Caco-2 (cell line): Measurements from ENCODE around the gene SPSB2. TPM values are rescaled to one million over a fixed set of nuclear protein-coding genes. Genes with fewer than 3 reads are reported as not detected.

Experiments used
- BruUV-seq: library from RNA; stranded (reverse); fragments of 400-500 nt; replicated peaks from 2 replicates; lab custom pipeline; 2021; lab: Mats Ljungman, UMichigan
- CTCF ChIA-PET: fragments of 300-600 bp; sonication (Branson Sonifier 250); formaldehyde crosslinking; loops from one replicate; lab custom pipeline; 2022; ENCODE audit warnings: antibody characterized with exemption; lab: Charles Lee
- POLR2A ChIA-PET: fragments of 300-600 bp; sonication (Branson Sonifier 250); formaldehyde crosslinking; loops from one replicate; lab custom pipeline; 2022; ENCODE audit warnings: antibody characterized with exemption; lab: Charles Lee
- DNase-seq, 2 experiments: peaks; one replicate each; pipeline versions ENCODE4 v3.0.0 to v3.0.0-alpha.2; 2020 to 2022
- H3K27me3 ChIP-seq: replicated peaks from 2 replicates; pipeline ENCODE4 v1.6.0; 2011; ENCODE audit warnings: low read length; ENCODE audit not compliant: control insufficient read depth, insufficient read depth
- H3K36me3 ChIP-seq: 2 replicates; pipeline ENCODE4 v1.5.1; 2011; ENCODE audit warnings: low read length; ENCODE audit not compliant: control insufficient read depth, insufficient read depth
- H3K4me1 ChIP-seq: fragments of 250-450 bp; sonication (Bioruptor Pico); 2 replicates; pipeline ENCODE4 v1.5.1; 2020; ENCODE audit warnings: mild to moderate bottlenecking
- H3K4me3 ChIP-seq: 2 replicates; pipeline ENCODE4 v1.5.1; 2011; ENCODE audit warnings: low read depth, mild to moderate bottlenecking, control low read depth, low read length
- H3K9me3 ChIP-seq: fragments of 250-450 bp; sonication (Bioruptor Pico); 2 replicates; pipeline ENCODE4 v1.5.1; 2020; ENCODE audit warnings: mild to moderate bottlenecking, moderate library complexity
- H3K27ac Mint-ChIP-seq: one replicate; pipeline ENCODE4 v1.8.0; 2022; ENCODE audit warnings: mixed read lengths; ENCODE audit not compliant: unreplicated experiment
- H3K27me3 Mint-ChIP-seq: one replicate; pipeline ENCODE4 v1.8.0; 2022; ENCODE audit warnings: mixed read lengths; ENCODE audit not compliant: insufficient read depth, unreplicated experiment
- H3K36me3 Mint-ChIP-seq: one replicate; pipeline ENCODE4 v1.8.0; 2022; ENCODE audit warnings: mild to moderate bottlenecking, mixed read lengths; ENCODE audit not compliant: insufficient read depth, unreplicated experiment
- H3K4me1 Mint-ChIP-seq: one replicate; pipeline ENCODE4 v1.8.0; 2022; ENCODE audit warnings: low read depth, mixed read lengths; ENCODE audit not compliant: unreplicated experiment
- H3K4me3 Mint-ChIP-seq: one replicate; pipeline ENCODE4 v1.8.0; 2022; ENCODE audit warnings: mild to moderate bottlenecking, moderate library complexity, mixed read lengths; ENCODE audit not compliant: unreplicated experiment
- H3K9me3 Mint-ChIP-seq: one replicate; pipeline ENCODE4 v1.8.0; 2022; ENCODE audit warnings: mixed read lengths; ENCODE audit not compliant: unreplicated experiment
- intact Hi-C: fragments of 100-400 bp; cut with micrococcal nuclease; formaldehyde crosslinking; loops from one replicate; pipeline ENCODE4 v1.10.0; 2022; ENCODE audit not compliant: unreplicated experiment
- total RNA-seq: library from RNA; stranded (reverse); gene quantifications from 2 replicates; pipeline ENCODE4 v1.2.3, GENCODE V29; 2022
- TF ChIP-seq, protein P1 (sequence below), 2 experiments: fragments of 200-600 bp in 1 of 2; IDR thresholded peaks; 1 replicate in 1 of 2; 2 replicates in 1 of 2; pipeline versions ENCODE4 v1.5.1 to v1.8.0; 2011 to 2022; ENCODE audit warnings: antibody characterized with exemption in 1 of 2, control low read depth in 1 of 2, inconsistent platforms in 1 of 2, low read depth in 1 of 2, low read length in 1 of 2, mild to moderate bottlenecking in 1 of 2, moderate library complexity in 1 of 2; ENCODE audit not compliant: insufficient read depth in 1 of 2, severe bottlenecking in 1 of 2, unreplicated experiment in 1 of 2

SPSB2 gene
- total RNA-seq, 1 experiment from 2014 or later, result 23.7 TPM

DNA sequence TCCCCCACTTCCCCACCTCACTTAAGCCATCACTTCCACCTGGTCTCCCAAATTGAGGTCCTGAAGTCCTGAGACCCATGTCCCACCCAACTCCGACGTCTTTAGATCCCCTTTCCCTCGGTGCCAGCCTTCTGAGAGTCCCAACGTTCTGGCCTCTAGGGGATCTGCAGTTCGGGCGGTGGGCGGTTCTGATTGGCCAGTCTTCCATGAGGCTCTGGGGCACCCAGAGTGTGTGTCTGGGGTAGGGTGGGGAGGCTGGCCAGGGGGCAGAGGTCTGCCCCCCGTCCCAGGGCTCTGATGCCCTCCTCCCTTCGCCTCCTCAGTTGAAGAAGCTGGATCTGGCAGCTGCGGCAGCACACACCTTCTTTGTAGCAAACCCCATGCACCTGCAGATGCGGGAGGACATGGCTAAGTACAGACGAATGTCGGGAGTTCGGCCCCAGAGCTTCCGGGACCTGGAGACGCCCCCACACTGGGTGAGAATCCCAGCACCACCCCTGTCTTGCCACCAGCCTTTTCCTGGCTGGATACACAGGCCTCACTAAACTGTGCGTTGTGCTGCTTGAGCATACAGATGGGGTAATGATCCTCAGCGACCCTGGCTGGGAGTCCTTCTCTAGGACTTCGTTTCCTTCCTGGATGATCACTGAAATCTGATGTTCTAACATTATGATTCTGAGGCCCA, 43.4 kb downstream of the SPSB2 start:
- peaks cover 17% of the 10 kb centered on the region for H3K27me3 Mint-ChIP-seq
- peaks cover 15% of the 10 kb centered on the region for H3K4me1 ChIP-seq
- peaks cover 15% of the 10 kb centered on the region for H3K4me1 Mint-ChIP-seq
- intact Hi-C loops, result loop anchor here (5.0 kb wide), 2 partner anchors 212 to 257 kb away; no protein-coding TSS in a partner anchor
- peak overlapping the region; percentile 95 for H3K27ac Mint-ChIP-seq
- peaks cover 19% of the 10 kb centered on the region for H3K36me3 Mint-ChIP-seq
- H3K9me3 ChIP-seq, result no peaks in the 10 kb centered on the region
- no TSS peak for BruUV-seq
- H3K9me3 Mint-ChIP-seq, result no peaks in the 10 kb centered on the region
- ChIA-PET POLR2A (interaction anchor here (0.6 to 1.9 kb wide), 2 partner anchors 22 to 610 kb away, joined by 7 to 9 read pairs; partner anchors contain the start of genes CDCA3 and USP5), CTCF (interaction anchor here (0.7 to 2.4 kb wide), 5 partner anchors 9 to 108 kb away, joined by 3 to 8 read pairs (median 4); partner anchors contain the start of genes CDCA3, MLF2, PTMS and USP5)
- H3K27me3 ChIP-seq, result no peaks in the 10 kb centered on the region; the same call in 1 of the 2 replicates
- H3K36me3 ChIP-seq, result no peaks in the 10 kb centered on the region; the same call in 1 of the 2 replicates
- TF ChIP-seq, protein P1, sequence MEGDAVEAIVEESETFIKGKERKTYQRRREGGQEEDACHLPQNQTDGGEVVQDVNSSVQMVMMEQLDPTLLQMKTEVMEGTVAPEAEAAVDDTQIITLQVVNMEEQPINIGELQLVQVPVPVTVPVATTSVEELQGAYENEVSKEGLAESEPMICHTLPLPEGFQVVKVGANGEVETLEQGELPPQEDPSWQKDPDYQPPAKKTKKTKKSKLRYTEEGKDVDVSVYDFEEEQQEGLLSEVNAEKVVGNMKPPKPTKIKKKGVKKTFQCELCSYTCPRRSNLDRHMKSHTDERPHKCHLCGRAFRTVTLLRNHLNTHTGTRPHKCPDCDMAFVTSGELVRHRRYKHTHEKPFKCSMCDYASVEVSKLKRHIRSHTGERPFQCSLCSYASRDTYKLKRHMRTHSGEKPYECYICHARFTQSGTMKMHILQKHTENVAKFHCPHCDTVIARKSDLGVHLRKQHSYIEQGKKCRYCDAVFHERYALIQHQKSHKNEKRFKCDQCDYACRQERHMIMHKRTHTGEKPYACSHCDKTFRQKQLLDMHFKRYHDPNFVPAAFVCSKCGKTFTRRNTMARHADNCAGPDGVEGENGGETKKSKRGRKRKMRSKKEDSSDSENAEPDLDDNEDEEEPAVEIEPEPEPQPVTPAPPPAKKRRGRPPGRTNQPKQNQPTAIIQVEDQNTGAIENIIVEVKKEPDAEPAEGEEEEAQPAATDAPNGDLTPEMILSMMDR (IDR thresholded peaks at IDR 0.05; ENCODE audit: insufficient read depth in 1 of 2, low read depth in 1 of 2, low read length in 1 of 2, severe bottlenecking in 1 of 2, unreplicated experiment in 1 of 2), result peak in 1 of 2 experiments; percentile 28
- peak overlapping the region; percentile 97 for H3K4me3 ChIP-seq
- peak overlapping the region; percentile 94 for H3K4me3 Mint-ChIP-seq
- no peak for DNase-seq

DNA sequence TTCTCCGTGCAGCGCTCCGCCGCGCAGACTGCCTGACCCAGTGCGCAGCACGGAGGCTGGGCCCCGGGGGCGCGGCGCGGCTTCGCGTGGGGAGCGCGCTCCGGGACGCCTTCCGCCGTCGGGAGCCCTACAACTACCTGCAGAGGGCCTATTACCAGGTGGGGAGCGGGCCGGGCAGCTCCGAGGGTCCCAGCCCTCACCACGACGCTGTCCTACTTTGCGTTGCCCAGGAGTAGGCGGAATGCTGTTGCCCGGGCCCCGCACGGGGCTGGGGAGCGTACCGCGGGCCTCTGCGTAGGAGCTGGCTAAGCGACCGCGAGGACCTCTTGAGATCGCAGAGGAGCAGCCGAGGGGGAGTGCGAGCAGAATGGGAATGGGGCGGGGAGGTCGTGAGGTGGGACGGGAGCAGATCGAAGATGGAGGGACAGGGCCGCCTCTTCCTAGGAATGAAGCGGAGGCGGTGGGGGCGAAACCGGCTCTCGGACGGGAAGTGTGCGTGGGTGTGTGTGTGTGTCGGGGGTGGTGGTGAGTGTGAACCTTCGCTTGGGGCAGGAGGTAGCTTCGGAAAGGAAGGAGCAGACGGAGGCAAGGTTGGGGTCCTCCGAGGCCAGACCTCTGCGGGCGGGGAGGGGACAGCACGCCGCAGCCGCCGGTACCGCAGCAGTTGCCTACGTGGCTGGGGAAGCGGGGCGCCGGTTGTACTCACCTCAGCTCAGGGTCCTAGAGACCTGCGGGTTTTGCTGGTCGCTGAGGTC, 44.1 kb downstream of the SPSB2 start:
- Histone ChIP-seq H3K9me3 (no peaks in the 10 kb centered on the region), H3K4me3 (peak overlapping the region; percentile 97), H3K36me3 (no peaks in the 10 kb centered on the region; the same call in 1 of the 2 replicates), H3K4me1 (peaks cover 15% of the 10 kb centered on the region), H3K27me3 (no peaks in the 10 kb centered on the region; the same call in 1 of the 2 replicates)
- Mint-ChIP-seq H3K27ac (peak overlapping the region; percentile 95), H3K4me3 (peak overlapping the region; percentile 94), H3K27me3 (peaks cover 18% of the 10 kb centered on the region), H3K4me1 (peaks cover 14% of the 10 kb centered on the region), H3K36me3 (peaks cover 14% of the 10 kb centered on the region), H3K9me3 (no peaks in the 10 kb centered on the region)
- TSS peak; percentile 73 for BruUV-seq
- TF ChIP-seq, protein P1 (IDR thresholded peaks at IDR 0.05; ENCODE audit: insufficient read depth in 1 of 2, low read depth in 1 of 2, low read length in 1 of 2, severe bottlenecking in 1 of 2, unreplicated experiment in 1 of 2), result peak in 1 of 2 experiments; percentile 9
- peak in 1 of 2 experiments; percentile 75 for DNase-seq
- ChIA-PET POLR2A (interaction anchor here (1.9 kb wide), 1 partner anchor 22 kb away, joined by 9 read pairs; the partner anchor contains the start of genes CDCA3 and USP5), CTCF (interaction anchor here (0.7 to 2.4 kb wide), 6 partner anchors 10 to 382 kb away, joined by 3 to 8 read pairs (median 4); partner anchors contain the start of genes CDCA3, MLF2, PTMS and USP5)
- intact Hi-C loops, result loop anchor here (5.0 kb wide), 2 partner anchors 212 to 257 kb away; no protein-coding TSS in a partner anchor
